Kidney glomerular epithelial cell (primary cell): ENCODE results near the gene CTSL.

Source experiments
- DNase-seq: peaks from one replicate; lab custom pipeline; 2025; lab: John Stamatoyannopoulos, UW

Gene CTSL

DNA sequence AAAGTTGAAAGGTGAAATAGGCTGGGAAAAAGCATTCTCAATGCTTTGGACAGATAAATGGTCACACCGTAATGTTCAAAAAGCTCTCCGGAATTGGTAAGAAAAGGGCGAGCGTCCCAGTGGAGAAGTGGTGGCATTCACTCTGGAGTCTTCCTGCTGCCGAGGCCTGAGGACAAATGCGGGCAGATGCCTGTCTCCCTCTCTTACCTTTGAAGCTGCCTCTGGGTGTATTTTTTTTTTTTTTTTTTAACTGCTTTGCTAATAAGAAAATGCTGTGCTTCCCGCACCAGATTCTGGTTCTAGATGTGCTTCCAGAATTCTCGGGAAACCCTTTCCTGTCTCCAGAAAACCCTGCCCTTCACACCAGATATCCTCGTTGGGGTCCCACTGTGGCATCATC is 24.4 kb upstream of the CTSL start:
- DNase-seq: no peak

GRCh38 chr9:87701931-87702421 is 23.9 kb upstream of the CTSL start:
- DNase-seq: peak; percentile 61

GRCh38 chr9:87702921-87703320 is 23.0 kb upstream of the CTSL start:
- DNase-seq: no peak

DNA sequence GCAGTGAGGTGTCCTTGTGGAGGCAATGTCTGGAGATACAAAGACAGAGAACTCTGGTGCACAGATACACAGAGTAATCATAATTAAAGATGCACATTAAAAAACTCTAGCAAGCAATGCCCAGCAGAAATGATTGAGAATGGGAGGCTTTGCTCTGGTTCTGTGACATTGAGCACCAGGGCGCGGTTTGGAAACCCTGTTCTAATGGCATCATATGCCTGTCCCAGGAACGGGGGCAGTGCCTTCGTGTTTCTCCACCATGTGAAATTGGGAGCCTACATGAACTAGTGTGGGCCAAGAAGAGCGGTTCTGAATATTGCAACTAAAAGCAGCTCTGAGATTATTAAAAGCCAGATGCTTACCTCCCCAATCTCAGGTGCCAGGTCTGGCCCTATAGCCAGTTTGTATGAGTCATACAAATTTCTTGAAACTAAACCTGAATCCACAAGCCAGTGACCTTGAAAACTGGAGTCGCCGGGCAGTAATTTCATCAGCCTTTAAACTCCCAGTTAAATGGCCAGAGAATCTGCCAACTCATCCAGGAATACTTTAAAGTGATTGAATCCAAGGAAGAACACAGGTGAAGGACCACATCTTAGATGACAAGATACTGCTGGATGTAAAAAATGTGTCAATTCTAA is 22.2 kb upstream of the CTSL start:
- DNase-seq: peak; percentile 50

GRCh38 chr9:87704342-87704741 is 21.6 kb upstream of the CTSL start:
- no peak for DNase-seq

- DNase-seq: no peak
Measured at GRCh38 chr9:87706066-87706739, 19.7 kb upstream of the CTSL start.

GRCh38 chr9:87707805-87708506 is 18.0 kb upstream of the CTSL start:
- no peak for DNase-seq

GRCh38 chr9:87708546-87708945 is 17.4 kb upstream of the CTSL start:
- no peak for DNase-seq

- no peak for DNase-seq
Measured at GRCh38 chr9:87708986-87709728, 16.8 kb upstream of the CTSL start.

GRCh38 chr9:87710443-87710842 is 15.5 kb upstream of the CTSL start:
- no peak for DNase-seq

- DNase-seq: peak; percentile 62
Measured at GRCh38 chr9:87711857-87712800, 13.8 kb upstream of the CTSL start.

DNA sequence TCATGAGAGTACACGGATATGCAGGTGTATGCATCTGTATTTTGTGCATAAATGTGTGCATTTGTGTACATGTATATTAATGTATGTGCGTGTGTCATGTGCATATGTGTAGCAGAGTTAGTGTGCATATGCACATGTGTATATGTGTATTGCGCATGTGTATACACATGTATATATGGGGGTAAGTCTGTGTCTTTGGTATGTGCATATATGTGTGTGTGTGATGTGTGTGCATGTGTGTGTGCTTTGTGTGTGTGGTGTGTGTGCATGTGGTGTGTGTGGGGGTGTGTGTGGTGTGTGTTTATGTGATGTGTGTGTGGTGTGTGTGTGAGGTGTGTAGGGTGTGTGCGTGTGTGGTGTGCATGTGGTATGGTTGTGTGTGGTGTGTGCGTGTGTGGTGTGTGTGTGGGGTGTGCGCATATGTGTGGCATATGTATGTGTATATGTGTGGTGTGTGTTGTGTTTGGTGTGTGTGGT is 13.1 kb upstream of the CTSL start:
- no peak for DNase-seq

GRCh38 chr9:87713278-87713987 is 12.5 kb upstream of the CTSL start:
- DNase-seq: peak; percentile 91

DNA sequence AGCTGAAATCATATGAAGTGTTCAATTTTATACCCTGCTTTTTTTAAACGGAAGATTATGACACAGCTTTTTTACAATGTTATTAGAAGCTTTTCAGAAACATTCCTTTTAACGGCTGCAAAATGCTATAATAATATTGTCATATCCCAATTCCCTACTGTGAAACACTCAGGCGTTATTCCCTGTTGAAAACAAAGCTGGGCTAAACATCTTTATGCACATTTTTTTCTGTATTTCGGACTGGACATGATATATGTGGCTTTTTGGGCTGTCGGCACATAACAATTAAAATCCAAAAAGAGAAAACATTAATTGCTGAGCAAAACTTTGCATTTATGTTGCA is 12.0 kb upstream of the CTSL start:
- DNase-seq: no peak

GRCh38 chr9:87714819-87715218 is 11.1 kb upstream of the CTSL start:
- no peak for DNase-seq

GRCh38 chr9:87716141-87716540 is 9.8 kb upstream of the CTSL start:
- no peak for DNase-seq

DNA sequence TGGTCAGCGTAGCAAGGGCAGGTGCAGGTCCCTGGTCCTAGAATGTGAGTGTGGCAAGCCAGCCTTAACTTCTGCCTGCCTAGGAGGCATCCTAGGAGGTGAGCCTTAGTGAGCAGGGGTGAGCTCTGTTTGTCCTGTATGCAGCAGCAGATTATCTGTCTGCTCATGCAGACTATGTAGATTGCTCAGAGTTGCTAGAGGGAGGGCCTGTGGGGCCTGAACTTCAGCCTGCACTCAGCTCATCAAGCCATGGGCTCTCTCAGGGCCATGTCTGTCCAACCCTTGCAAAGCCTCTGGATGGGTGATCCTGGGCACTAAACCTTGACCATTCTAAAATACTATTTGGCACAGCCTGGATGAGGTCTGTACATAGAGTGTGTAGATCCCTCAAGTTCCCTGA is 8.5 kb upstream of the CTSL start:
- no peak for DNase-seq

DNA sequence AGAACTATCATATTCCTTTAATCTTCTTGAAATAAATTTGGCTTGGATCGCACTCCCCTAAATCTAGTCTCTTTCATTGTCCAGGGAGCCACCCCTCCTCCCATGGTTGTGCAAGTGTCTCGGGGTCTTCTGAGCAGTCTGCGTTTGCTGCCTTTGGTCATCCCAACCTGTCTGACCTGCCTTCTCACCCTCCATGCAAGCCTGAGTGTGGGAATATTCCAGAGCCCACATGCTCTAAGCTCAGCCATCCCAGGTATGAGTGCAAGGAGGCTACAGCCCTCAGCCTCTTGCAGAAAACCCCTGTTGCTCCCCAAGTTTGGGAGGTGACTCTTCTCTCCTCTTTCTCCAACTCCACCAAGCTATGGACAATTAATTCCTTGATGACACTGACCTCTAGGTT is 7.7 kb upstream of the CTSL start:
- no peak for DNase-seq

- no peak for DNase-seq
Measured at GRCh38 chr9:87718852-87719612, 6.9 kb upstream of the CTSL start.

- no peak for DNase-seq
Measured at GRCh38 chr9:87720173-87720572, 5.7 kb upstream of the CTSL start.
